GM21529 (cell line): ENCODE measurements around the gene PHF23.

Experiments used
- ATAC-seq: cut with Tn5 transposase; IDR thresholded peaks from one replicate; pipeline ENCODE4 v1.9.1; 2021; ENCODE audit not compliant: unreplicated experiment

The PHF23 gene

DNA sequence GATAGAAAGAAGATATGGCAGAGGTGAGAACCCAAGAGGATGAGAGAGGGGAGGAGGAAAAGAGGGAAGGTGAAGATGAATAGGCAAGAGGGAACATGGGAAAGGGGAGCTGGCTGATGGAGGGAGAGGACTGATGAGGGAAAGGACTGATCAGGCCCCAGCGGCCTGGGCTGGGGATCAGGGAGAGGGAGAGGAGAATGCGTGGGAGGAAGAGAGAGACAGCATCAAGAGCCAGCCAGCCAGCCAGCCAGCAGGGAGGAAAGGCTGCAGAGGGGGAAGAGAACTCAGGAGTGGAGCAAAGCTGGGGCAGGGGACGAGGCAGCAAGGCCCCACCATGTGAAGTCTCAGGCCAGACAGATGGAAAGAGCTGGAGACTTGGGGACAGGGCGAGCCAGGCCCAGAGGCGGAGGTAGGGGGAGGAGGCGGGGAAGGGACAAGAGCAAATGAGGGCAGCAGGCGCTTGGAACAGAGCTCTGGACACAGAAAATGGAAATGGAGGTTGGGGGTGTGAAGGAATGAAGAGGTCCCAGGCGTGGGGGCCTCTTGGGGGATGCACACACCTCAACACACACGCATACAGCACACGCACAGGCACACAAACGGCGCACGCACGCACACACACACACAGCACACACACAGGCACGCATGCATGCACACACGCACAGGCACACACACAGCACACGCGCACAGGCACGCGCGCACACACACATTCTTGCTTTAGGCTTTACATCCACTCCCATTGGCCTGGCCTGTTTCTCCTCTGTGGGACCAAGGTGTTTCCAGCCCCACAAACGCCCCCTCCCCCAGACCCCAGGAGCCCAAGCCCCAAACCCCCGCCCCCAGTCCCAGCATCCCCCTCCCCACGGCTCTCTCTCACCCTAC lies 31.9 kb downstream of the PHF23 start:
- no peak for ATAC-seq

DNA sequence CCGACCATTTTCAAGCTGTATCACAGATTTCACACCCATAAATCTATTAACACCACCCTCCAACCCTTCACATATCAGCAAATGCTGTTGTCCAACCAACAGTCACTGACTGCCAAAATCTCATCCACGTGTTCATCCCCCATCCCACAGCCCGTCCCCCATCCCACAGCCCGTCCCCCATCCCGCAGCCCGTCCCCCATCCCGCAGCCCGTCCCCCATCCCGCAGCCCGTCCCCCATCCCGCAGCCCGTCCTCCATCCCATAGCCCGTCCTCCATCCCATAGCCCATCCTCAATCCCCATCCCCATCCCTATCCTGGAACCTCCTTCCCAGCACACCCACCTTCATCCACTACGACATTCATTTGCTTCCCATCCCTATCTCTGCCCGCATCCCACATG lies 33.7 kb downstream of the PHF23 start:
- ATAC-seq, result no peak

DNA sequence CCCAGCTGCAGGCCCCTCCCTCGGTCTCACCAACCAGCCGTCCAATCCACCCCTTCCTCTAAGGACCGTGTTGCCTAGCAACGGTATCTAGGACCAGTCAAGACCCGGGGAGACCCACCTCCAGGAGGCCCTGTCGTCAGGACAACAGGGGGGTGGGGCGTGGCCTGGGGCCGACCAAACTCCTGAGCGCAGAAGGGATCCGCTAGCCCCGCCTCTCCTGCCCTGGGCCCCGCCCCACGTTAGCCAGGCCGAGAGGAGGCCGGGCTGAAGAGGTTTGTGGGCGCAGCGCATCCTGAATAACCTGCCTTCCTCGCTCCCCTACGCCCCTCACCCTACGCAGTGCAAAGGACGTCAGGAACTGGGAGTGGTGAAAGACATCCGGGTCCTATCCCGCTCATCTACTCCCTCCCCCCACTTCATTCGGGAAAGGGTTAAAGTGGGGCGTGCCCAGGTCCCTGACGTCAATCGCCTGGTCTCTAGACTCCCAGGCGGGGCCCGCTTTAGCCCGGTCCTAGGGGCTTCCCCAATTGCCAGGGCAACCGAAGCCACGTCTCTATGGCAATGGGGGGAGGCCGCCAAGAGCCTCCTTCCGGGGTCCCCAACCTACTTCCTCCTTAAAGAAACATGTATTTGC lies 34.3 kb downstream of the PHF23 start:
- ATAC-seq, result peak; percentile 86

DNA sequence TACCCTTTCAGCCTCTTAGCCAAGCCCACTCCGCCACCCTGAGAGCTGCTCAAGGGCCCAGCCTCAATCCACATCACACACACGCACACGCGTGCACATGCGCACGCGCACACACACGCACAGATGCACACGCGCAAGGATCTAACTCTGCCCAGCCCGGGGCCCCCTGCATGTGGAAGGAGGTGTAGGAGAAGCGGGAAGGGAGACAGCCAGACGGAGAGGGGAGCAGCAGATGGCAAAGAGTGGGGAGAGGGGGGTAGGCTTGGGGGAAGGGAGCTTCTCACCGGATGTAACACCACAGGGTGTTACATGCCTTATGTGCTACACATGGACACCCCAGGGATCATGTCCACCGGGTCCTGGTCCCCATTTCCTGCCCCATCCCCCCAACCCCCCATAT lies 34.9 kb downstream of the PHF23 start:
- no peak for ATAC-seq

DNA sequence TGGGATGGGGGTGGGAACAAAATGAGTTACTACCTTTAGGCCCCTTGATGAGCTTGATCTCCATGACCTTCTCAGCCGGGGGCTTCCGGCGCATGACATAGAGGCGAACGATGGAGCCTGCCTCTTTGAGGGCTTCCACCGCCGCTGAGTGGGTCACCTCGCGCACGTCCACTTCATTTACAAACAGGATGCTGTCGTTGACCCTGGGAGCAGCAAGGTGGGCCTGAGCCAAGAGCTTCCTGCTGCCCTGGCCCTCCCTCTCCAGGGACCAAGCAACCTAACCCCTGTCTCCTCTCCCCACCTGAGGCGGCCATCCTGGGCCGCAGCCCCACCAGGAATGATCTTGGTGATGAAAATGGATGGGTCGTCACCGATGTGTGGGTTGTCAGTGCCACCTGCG lies 35.9 kb downstream of the PHF23 start:
- ATAC-seq, result no peak

DNA sequence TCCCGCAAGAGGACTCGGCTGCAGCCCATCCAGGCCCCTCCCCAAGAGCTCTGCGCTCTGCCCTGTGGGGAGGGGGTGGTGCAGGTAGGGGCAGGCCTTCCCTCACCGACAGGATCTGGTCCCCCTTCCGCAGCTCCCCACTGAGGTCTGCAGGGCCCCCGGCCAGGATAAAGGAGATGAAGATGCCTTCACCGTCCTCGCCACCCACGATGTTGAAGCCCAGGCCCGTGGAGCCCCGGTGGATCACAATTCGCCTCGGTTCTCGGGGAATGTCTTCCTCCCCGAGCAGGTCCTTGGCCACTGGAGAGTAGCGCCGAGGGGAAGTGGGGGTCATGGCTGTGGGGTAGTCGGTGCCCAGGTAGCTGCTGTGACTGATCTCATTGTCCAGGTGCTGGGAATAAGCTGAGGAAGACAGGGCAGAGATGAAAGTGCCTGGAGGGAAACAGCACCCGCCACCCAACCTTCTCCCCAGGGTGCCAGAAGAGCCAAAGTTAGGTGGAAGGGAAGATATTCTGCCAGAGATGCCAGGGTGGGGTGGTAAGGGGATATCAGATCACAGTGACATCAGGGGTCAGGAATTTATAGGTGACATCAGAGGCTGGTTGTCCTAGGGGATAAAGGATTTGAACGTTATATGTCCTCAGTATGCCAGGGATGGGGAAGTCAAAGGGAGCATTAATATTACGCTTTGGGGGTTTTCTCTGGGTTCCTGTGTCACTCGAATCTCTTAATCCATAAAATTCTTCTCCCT lies 42.4 kb downstream of the PHF23 start:
- ATAC-seq, result no peak

DNA sequence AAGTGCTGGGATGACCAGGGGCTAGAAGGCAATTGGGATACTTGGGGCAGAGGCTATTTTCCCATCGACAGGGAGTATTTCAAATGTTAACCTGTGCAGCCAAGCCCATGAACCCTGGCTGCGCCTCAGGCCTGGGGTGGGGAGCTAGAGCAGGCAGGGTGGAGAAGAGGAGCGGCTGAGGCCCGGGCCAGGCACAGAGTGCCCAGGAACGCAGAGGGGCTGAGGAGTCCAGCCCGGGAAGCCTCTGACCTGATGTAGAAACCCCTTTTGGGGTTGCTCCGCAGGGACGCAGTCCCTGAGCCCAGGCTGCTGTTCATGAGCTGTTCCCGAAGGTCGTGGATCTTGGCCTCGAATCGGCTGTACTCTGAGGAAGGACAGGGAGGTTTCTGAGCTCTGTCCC lies 43.3 kb downstream of the PHF23 start:
- no peak for ATAC-seq

DNA sequence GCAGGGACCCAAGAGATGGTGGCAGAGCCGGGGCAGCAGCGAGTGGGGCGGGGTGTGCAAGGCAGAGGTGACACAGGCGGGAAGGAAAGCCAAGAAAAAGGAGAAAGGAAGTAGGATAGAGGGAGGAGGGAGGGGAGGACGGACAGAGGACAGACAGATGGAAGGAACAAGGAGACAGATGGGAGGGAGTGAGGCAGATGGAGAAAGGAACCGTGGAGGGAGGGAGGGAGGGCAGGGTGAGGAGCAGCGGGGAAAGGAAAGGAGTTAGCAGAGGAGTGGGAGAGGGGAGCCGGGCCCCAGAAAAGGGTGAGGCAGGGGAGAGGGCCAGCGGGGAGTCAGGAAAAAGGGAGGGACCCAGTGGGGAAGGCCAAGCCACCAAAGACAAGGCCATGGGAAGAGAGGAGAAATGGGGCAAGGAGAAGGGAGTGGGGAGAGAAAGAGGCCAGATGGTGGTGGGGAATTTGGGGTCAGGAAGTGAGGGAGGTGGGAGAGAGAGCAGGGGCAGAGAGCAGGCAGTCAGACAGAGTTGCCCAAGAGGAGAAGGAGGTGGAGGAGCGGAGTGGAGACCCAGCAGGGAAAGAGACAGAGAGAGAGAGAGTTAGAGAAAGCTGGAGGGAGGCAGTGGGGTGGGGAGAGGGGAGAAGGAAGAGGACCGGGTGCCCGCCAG lies 46.9 kb downstream of the PHF23 start:
- no peak for ATAC-seq

DNA sequence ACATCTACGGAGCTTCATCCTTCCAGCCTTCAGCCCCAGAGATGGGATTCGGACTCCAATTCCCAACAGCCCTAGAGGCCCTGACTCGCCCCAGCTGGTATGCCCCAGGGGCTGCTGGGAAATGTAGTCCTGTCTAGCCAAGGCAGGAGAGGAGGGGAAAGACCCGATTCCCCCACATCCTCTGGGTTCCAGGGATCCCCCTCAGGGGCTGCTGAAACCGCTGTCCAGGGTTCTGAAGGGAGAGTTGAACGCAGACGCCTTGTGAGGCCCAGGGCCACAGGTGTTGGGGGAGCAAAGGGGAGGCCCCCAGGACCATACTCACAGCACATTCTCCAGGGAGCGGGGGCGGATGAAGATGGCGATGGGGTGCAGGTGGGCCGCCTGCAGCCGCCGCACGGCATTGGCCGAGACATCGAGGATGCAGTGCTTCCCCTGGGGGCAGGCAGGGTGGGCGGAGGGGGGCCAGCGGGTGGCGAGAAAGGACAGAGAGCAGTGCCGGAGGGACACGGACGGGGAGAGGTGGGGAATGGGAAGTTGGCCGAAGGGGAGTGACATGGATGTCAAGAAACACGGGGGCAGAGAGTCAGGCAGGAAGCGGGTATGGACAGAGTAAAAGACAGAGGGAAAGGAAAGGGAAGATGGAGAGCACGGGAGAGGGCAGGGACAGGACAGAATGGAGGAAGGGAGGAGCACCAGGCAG lies 47.5 kb downstream of the PHF23 start:
- ATAC-seq, result no peak

DNA sequence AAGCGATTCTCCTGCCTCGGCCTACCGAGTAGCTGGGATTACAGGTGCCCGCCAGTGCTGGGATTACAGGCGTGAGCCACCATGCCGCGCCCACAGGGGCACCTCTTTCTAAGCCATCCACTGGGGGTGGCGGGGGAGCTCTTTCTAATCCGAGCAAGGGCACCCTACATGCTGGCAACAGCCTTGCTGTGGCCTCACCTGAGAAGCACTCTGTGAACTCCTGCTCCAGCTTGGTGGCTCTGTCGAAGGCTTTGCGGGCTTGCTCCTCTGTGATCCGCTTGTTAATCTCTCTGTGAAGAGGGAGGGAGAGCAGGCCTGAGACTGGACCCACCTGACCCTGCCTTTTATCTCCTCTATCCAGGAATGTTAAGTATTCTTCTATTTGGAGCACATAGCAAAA lies 48.2 kb downstream of the PHF23 start:
- ATAC-seq, result no peak

DNA sequence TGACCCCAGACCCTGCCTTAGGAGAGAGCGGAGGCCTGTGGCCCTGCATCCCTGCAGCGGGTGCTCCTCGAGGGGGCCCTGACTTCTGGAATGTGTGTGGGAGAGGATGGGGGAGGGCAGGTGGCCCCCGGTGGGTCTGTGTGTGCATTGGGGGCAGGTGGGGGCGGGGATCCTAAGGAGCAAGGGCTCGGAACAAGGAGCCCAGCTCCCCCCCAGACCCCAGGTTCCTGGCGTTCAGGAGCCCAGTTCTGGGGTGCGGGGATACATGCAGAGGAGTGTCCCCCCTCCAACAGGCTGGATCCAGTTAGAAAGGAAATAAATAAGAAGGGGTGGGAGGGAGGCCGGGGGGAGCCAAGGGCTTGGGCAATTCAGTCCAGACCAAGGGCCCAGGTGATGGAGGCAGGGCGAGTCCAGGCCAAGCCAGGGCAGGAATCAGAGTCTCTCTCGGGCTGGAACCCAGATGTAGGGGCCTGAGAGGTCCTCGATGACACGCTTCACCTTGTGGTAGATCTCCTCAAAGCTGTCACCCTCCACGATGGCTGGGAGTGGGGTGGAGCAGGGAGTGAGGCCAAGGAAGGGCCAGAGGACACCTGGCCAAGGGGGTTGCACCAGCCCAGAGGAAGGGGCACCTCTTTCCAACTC lies 48.9 kb downstream of the PHF23 start:
- no peak for ATAC-seq

DNA sequence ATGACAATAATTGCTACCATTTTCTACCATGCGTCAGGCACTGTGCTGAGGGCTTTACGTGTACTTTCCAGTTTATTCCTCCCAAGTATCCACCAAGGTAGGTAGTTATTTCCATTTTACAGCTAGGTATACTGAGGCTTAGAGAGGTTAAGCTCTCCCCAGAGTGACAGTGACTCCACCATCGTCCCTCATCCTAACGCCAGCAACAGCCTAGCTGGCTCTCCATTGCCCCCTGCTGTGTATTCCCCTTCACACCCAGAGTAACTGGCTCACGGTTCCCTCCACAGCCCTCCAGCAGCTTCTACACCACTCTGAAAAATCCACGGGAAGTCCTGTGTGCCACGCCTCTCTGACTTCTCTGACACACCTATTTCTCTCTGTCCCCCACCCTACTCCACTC lies 53.0 kb downstream of the PHF23 start:
- ATAC-seq, result no peak
